ENCODE data around the gene MARCHF10. TPM values are rescaled to one million over a fixed set of nuclear protein-coding genes. Genes with fewer than 3 reads are reported as not detected.

Gene MARCHF10
- total and polyA plus RNA-seq, 2 donors (not counting 1 experiment from before 2014, with no cell fraction given): 0.17 TPM; not detected in 1

GRCh38 chr17:62675701-62676100, 132.4 kb downstream of the MARCHF10 start:
- Histone ChIP-seq H3K79me2 (ENCODE audit: control insufficient read depth, insufficient read depth, low read length) (no peaks in the 10 kb centered on the region), H3K4me3 (replicated peaks in 1 of 4; ENCODE audit: control extremely low read depth in 1 of 4, insufficient read depth in 1 of 4, low read depth in 3 of 4, low read length in 4 of 4) (no peak overlapping the region), H3K4me1 (ENCODE audit: control insufficient read depth, extremely low read depth, insufficient read depth, low read length) (no peaks in the 10 kb centered on the region), H3K36me3 (ENCODE audit: control insufficient read depth, insufficient read depth, low read length) (peaks cover 28% of the 10 kb centered on the region), H3K27ac (ENCODE audit: insufficient read depth, low read length) (no peak overlapping the region), H3K4me2 (ENCODE audit: extremely low read depth, insufficient read depth, low read length) (no peak overlapping the region), H3K9ac (ENCODE audit: insufficient read depth, low read length) (no peak overlapping the region), H4K20me1 (ENCODE audit: control insufficient read depth, extremely low read depth, insufficient read depth, low read length) (no peaks in the 10 kb centered on the region), H3K9me3 (ENCODE audit: control insufficient read depth, insufficient read depth, low read depth, low read length) (no peaks in the 10 kb centered on the region), H3K27me3 (ENCODE audit: control insufficient read depth, insufficient read depth, low read length) (no peaks in the 10 kb centered on the region), H2AFZ (ENCODE audit: low read length) (no peak overlapping the region)
- DNase-seq (ENCODE audit: low read depth in 2 of 2): no peak
- TF ChIP-seq EZH2 (IDR thresholded peaks at IDR 0.05; ENCODE audit: low read length, missing control alignments) (no peak), CTCF (conservative IDR thresholded peaks at IDR 0.05 in 1 of 2, IDR thresholded peaks at IDR 0.05 in 1 of 2; ENCODE audit: low read depth in 1 of 2, low read length in 2 of 2) (no peak)

- no peak overlapping the region for H3K27ac ChIP-seq (ENCODE audit: insufficient read depth, low read length)
- no peak overlapping the region for H2AFZ ChIP-seq (ENCODE audit: low read length)
These were observed 132.9 kb downstream of the MARCHF10 start for GRCh38 chr17:62675260-62675659.

GRCh38 chr17:62674841-62675240, 133.3 kb downstream of the MARCHF10 start:
- no peaks in the 10 kb centered on the region for H4K20me1 ChIP-seq (ENCODE audit: control insufficient read depth, extremely low read depth, insufficient read depth, low read length)
- TF ChIP-seq CTCF (conservative IDR thresholded peaks at IDR 0.05 in 1 of 2, IDR thresholded peaks at IDR 0.05 in 1 of 2; ENCODE audit: low read depth in 1 of 2, low read length in 2 of 2) (no peak), EZH2 (IDR thresholded peaks at IDR 0.05; ENCODE audit: low read length, missing control alignments) (no peak)
- H3K4me1 ChIP-seq (ENCODE audit: control insufficient read depth, extremely low read depth, insufficient read depth, low read length): no peaks in the 10 kb centered on the region
- H3K9me3 ChIP-seq (ENCODE audit: control insufficient read depth, insufficient read depth, low read depth, low read length): no peaks in the 10 kb centered on the region
- no peak overlapping the region for H3K4me3 ChIP-seq (replicated peaks in 1 of 4; ENCODE audit: control extremely low read depth in 1 of 4, insufficient read depth in 1 of 4, low read depth in 3 of 4, low read length in 4 of 4)
- no peak overlapping the region for H3K9ac ChIP-seq (ENCODE audit: insufficient read depth, low read length)
- H2AFZ ChIP-seq (ENCODE audit: low read length): no peak overlapping the region
- no peaks in the 10 kb centered on the region for H3K79me2 ChIP-seq (ENCODE audit: control insufficient read depth, insufficient read depth, low read length)
- H3K36me3 ChIP-seq (ENCODE audit: control insufficient read depth, insufficient read depth, low read length): peaks cover 29% of the 10 kb centered on the region
- H3K4me2 ChIP-seq (ENCODE audit: extremely low read depth, insufficient read depth, low read length): no peak overlapping the region
- no peak for DNase-seq (ENCODE audit: low read depth in 2 of 2)
- no peak overlapping the region for H3K27ac ChIP-seq (ENCODE audit: insufficient read depth, low read length)
- H3K27me3 ChIP-seq (ENCODE audit: control insufficient read depth, insufficient read depth, low read length): no peaks in the 10 kb centered on the region

More at GRCh38 chr17:62675260-62675659, 132.9 kb downstream of the MARCHF10 start:
- no peak overlapping the region for H3K4me2 ChIP-seq (ENCODE audit: extremely low read depth, insufficient read depth, low read length)
- no peaks in the 10 kb centered on the region for H4K20me1 ChIP-seq (ENCODE audit: control insufficient read depth, extremely low read depth, insufficient read depth, low read length)
- no peak for TF ChIP-seq CTCF (conservative IDR thresholded peaks at IDR 0.05 in 1 of 2, IDR thresholded peaks at IDR 0.05 in 1 of 2; ENCODE audit: low read depth in 1 of 2, low read length in 2 of 2)
- no peak for TF ChIP-seq EZH2 (IDR thresholded peaks at IDR 0.05; ENCODE audit: low read length, missing control alignments)
- H3K79me2 ChIP-seq (ENCODE audit: control insufficient read depth, insufficient read depth, low read length): no peaks in the 10 kb centered on the region
- H3K27me3 ChIP-seq (ENCODE audit: control insufficient read depth, insufficient read depth, low read length): no peaks in the 10 kb centered on the region
- H3K9ac ChIP-seq (ENCODE audit: insufficient read depth, low read length): no peak overlapping the region
- no peaks in the 10 kb centered on the region for H3K9me3 ChIP-seq (ENCODE audit: control insufficient read depth, insufficient read depth, low read depth, low read length)
- H3K36me3 ChIP-seq (ENCODE audit: control insufficient read depth, insufficient read depth, low read length): peaks cover 26% of the 10 kb centered on the region
- DNase-seq (ENCODE audit: low read depth in 2 of 2): peak; percentile 54 to 59
- H3K4me1 ChIP-seq (ENCODE audit: control insufficient read depth, extremely low read depth, insufficient read depth, low read length): no peaks in the 10 kb centered on the region
- no peak overlapping the region for H3K4me3 ChIP-seq (replicated peaks in 1 of 4; ENCODE audit: control extremely low read depth in 1 of 4, insufficient read depth in 1 of 4, low read depth in 3 of 4, low read length in 4 of 4)

Data from fibroblast of lung (primary cell).